NCI-H2196 (cell line): ENCODE data around the gene HMGB1.

Experiments
- DNase-seq: peaks from one replicate; lab custom pipeline; 2025; ENCODE audit not compliant: unreplicated experiment; lab: John Stamatoyannopoulos, UW

Gene HMGB1

GRCh38 chr13:30465593-30466357 is at the start of gene HMGB1:
HMGB1 (minus strand) TSS chr13:30465936; CDS start chr13:30463680, 2,256 bp downstream.
- DNase-seq: peak; percentile 84

- DNase-seq: no peak
Observed at GRCh38 chr13:30510811-30511371, 45.2 kb upstream of the HMGB1 start.

GRCh38 chr13:30510091-30510490 is 44.4 kb upstream of the HMGB1 start:
- no peak for DNase-seq

GRCh38 chr13:30509254-30510050 is 43.7 kb upstream of the HMGB1 start:
- no peak for DNase-seq

GRCh38 chr13:30504081-30504480 is 38.3 kb upstream of the HMGB1 start:
- no peak for DNase-seq

GRCh38 chr13:30502237-30502636 is 36.5 kb upstream of the HMGB1 start:
- DNase-seq: no peak

- DNase-seq: no peak
Observed at GRCh38 chr13:30499338-30499737, 33.6 kb upstream of the HMGB1 start.

- no peak for DNase-seq
Observed at GRCh38 chr13:30496147-30496546, 30.4 kb upstream of the HMGB1 start.

- no peak for DNase-seq
Observed at GRCh38 chr13:30495746-30496145, 30.0 kb upstream of the HMGB1 start.

GRCh38 chr13:30493658-30494381 is 28.1 kb upstream of the HMGB1 start:
- DNase-seq: no peak

GRCh38 chr13:30487075-30487470 is 21.3 kb upstream of the HMGB1 start:
- no peak for DNase-seq

GRCh38 chr13:30486230-30487074 is 20.7 kb upstream of the HMGB1 start:
- DNase-seq: no peak

GRCh38 chr13:30481241-30481760 is 15.6 kb upstream of the HMGB1 start:
- no peak for DNase-seq

- no peak for DNase-seq
Observed at GRCh38 chr13:30480292-30480950, 14.7 kb upstream of the HMGB1 start.

GRCh38 chr13:30479883-30480219 is 14.1 kb upstream of the HMGB1 start:
- no peak for DNase-seq

GRCh38 chr13:30479154-30479882 is 13.6 kb upstream of the HMGB1 start:
- no peak for DNase-seq

GRCh38 chr13:30477346-30478195 is 11.8 kb upstream of the HMGB1 start:
- DNase-seq: no peak

- DNase-seq: no peak
Observed at GRCh38 chr13:30473675-30474074, 7.9 kb upstream of the HMGB1 start.
